ENCODE data around the gene PCID2. TPM values are rescaled to one million over a fixed set of nuclear protein-coding genes. Genes with fewer than 3 reads are reported as not detected.

Gene PCID2
- total and polyA plus RNA-seq, 2 of the 13 experiments (the other 11 are each of a cell fraction or from before 2014, with no cell fraction given), result 65.0 to 111 TPM

- Histone ChIP-seq H3K4me1 (ENCODE audit: insufficient read depth, low read length) (peaks cover 31% of the 10 kb centered on the region), H4K20me1 (ENCODE audit: insufficient read depth, low read length) (no peaks in the 10 kb centered on the region), H3K36me3 (replicated peaks in 1 of 2; ENCODE audit: control insufficient read depth in 1 of 2, insufficient read depth in 2 of 2, low read length in 2 of 2) (peaks cover 17 to 51% of the 10 kb centered on the region in 2 experiments; a peak in 4 of 5 replicates), H3K4me2 (ENCODE audit: low read depth, low read length) (no peak overlapping the region), H3K79me2 (ENCODE audit: insufficient read depth, low read length) (peaks cover 5% of the 10 kb centered on the region), H3K4me3 (replicated peaks in 1 of 3; ENCODE audit: insufficient read depth in 1 of 3, low read depth in 2 of 3, low read length in 3 of 3) (no peak overlapping the region), H3K27ac (ENCODE audit: extremely low read length, insufficient read depth, low read length) (no peak overlapping the region), H3K9me3 (ENCODE audit: low read length) (no peaks in the 10 kb centered on the region), H2AFZ (ENCODE audit: low read length) (no peak overlapping the region), H3K27me3 (ENCODE audit: control insufficient read depth in 1 of 2, insufficient read depth in 2 of 2, low read length in 2 of 2) (no peaks in the 10 kb centered on the region), H3K9ac (ENCODE audit: insufficient read depth, low read depth, low read length) (no peak overlapping the region)
- no peak for ATAC-seq
- DNase-seq (ENCODE audit: low spot score), result no peak
- WGBS (ENCODE audit: low lambda C conversion rate), result 94% methylated on average over 12 of the region's 12 CpGs
- intact Hi-C loops (cut with micrococcal nuclease; ENCODE audit: unreplicated experiment) (loop anchor here (5.0 kb wide), 1 partner anchor 453 kb away; the partner anchor contains the start of gene ATP11A), in situ Hi-C loops (cut with HindIII; ENCODE audit: extremely low pct_ligation_motif_present, low pct_unique_long_range_greater_than_20kb) (no loop called here)
- CTCF ChIA-PET (ENCODE audit: low intra/inter-chr PET ratio, low total read pairs), result no interaction called here
- POLR2A ChIA-PET, result interaction anchor here (0.9 kb wide), 1 partner anchor 23 kb away, joined by 6 read pairs; the partner anchor contains the start of gene F10
- no peak for FAIRE-seq
- BruUV-seq (replicated peaks), result no TSS peak
- TF ChIP-seq RXRB (CRISPR knock-in tag; IDR thresholded peaks at IDR 0.05; ENCODE audit: borderline replicate concordance), result no peak
- TF ChIP-seq SIN3A (IDR thresholded peaks at IDR 0.05; ENCODE audit: borderline replicate concordance, low read depth, low read length), result no peak
- TF ChIP-seq ZNF367 (CRISPR knock-in tag; IDR thresholded peaks at IDR 0.05; ENCODE audit: borderline replicate concordance), result no peak
- no peak for TF ChIP-seq ZNF672 (CRISPR knock-in tag; IDR thresholded peaks at IDR 0.05)
- TF ChIP-seq MLX (CRISPR knock-in tag; IDR thresholded peaks at IDR 0.05), result no peak
- TF ChIP-seq, protein P1, sequence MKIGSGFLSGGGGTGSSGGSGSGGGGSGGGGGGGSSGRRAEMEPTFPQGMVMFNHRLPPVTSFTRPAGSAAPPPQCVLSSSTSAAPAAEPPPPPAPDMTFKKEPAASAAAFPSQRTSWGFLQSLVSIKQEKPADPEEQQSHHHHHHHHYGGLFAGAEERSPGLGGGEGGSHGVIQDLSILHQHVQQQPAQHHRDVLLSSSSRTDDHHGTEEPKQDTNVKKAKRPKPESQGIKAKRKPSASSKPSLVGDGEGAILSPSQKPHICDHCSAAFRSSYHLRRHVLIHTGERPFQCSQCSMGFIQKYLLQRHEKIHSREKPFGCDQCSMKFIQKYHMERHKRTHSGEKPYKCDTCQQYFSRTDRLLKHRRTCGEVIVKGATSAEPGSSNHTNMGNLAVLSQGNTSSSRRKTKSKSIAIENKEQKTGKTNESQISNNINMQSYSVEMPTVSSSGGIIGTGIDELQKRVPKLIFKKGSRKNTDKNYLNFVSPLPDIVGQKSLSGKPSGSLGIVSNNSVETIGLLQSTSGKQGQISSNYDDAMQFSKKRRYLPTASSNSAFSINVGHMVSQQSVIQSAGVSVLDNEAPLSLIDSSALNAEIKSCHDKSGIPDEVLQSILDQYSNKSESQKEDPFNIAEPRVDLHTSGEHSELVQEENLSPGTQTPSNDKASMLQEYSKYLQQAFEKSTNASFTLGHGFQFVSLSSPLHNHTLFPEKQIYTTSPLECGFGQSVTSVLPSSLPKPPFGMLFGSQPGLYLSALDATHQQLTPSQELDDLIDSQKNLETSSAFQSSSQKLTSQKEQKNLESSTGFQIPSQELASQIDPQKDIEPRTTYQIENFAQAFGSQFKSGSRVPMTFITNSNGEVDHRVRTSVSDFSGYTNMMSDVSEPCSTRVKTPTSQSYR (CRISPR knock-in tag; IDR thresholded peaks at IDR 0.05; ENCODE audit: borderline replicate concordance), result no peak
- TF ChIP-seq MED8 (CRISPR knock-in tag; IDR thresholded peaks at IDR 0.05; ENCODE audit: insufficient replicate concordance), result no peak
- TF ChIP-seq, protein P2, sequence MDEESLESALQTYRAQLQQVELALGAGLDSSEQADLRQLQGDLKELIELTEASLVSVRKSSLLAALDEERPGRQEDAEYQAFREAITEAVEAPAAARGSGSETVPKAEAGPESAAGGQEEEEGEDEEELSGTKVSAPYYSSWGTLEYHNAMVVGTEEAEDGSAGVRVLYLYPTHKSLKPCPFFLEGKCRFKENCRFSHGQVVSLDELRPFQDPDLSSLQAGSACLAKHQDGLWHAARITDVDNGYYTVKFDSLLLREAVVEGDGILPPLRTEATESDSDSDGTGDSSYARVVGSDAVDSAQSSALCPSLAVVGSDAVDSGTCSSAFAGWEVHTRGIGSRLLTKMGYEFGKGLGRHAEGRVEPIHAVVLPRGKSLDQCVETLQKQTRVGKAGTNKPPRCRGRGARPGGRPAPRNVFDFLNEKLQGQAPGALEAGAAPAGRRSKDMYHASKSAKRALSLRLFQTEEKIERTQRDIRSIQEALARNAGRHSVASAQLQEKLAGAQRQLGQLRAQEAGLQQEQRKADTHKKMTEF (CRISPR knock-in tag; IDR thresholded peaks at IDR 0.05), result no peak
- no peak for TF ChIP-seq ZNF407 (CRISPR knock-in tag; IDR thresholded peaks at IDR 0.05; ENCODE audit: not compliant biosample characterization)
- TF ChIP-seq ZNF773 (CRISPR knock-in tag; IDR thresholded peaks at IDR 0.05; ENCODE audit: borderline replicate concordance), result no peak
- no peak for TF ChIP-seq BRD4 (CRISPR knock-in tag; IDR thresholded peaks at IDR 0.05)
Observed at GRCh38 chr13:113145496-113145895, 63.0 kb downstream of the PCID2 start.

All from HepG2 (cell line).